Nucleus accumbens (tissue), 56 donors: Measurements from ENCODE around the gene AKR1E2.

Experiments used
- DNase-seq, 56 donors: peaks; one replicate each; lab custom pipeline; 2025; lab: John Stamatoyannopoulos, UW

The AKR1E2 gene

DNA sequence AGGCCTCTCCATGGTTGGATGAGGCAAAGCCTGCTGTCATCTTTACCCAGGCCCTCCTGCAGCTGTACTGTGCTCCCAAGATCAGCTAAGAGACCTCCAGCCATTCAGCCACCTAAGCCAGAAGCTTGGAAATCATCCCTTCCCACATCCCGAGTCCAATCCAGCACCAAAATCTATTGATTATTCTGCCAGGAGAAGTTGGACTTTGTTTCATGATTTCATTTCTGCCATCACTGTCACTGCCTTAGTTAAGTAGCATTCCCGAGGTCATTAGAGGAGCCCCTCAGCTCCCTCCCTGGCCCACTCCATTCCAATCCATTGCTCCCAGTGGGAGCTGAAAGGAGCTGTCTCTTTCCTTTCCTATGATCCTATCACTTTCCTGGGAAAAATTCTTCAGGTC, 14.1 kb downstream of the AKR1E2 start:
- no peak for DNase-seq

DNA sequence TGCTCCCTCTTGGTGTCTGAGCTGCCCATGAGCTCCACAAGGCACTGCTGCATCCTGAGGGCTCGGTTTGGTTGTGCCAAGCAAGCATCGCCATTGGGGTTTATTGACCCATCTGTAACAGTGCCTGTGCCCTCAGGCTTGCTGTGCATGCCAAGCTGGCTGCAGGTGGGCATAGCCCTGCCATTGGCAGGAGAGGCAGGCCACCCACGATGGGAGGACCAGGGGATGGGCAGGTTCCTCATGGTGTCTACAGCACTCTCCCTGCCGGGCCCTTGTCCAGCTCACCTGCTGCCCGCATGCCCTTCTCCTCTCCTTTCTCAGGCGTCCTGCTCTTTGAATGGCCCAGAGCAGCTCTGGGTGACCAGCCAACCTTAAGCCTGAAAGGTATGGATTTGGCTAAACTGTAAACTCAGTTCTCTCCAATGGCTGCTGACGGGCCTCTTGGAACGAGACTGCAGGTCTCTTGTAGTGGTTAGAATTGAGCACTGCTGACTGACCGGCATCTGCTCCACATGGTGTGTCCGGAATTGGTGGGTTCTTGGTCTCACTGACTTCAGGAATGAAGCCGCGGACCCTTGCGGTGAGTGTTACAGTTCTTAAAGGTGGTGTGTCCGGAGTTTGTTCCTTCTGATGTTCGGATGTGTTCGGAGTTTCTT, 17.6 kb downstream of the AKR1E2 start:
- no peak for DNase-seq

DNA sequence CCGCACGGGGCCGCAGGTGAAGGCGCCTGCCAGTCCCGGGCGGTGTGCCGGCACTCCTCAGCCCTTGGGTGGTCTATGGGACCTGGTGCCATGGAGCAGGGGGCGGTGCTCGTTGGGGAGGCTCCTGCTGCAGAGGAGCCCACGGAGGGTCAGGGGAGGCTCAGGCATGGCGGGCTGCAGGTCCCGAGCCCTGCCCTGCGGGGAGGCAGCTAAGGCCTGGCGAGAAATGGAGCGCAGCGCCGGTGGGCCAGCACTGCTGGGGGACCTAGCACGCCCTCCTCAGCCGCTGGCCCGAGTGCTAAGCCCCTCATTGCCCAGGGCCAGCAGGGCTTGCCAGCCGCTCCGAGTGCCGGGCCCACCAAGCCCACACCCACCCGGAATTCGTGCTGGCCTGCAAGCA, 18.9 kb downstream of the AKR1E2 start:
- no peak for DNase-seq

DNA sequence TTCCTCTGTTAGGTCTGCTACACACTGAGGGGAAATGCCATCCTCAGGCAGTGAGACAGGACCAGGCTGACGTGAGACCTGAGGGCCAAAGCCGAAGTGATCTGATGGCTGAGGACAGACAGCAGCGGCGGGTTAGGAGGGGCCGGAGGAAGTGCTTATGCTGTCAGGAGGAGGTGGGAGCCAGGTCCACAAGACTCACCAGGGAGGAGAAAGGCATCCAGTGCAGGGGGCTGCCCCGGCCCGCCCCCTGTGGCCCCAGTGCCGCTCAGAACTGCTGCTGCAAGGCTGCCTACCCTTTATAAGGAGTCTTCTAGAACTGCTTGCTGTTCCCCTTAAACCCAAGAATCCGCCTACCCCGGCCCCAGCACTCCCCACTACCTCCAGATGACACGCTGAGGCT, 19.8 kb downstream of the AKR1E2 start:
- no peak for DNase-seq

DNA sequence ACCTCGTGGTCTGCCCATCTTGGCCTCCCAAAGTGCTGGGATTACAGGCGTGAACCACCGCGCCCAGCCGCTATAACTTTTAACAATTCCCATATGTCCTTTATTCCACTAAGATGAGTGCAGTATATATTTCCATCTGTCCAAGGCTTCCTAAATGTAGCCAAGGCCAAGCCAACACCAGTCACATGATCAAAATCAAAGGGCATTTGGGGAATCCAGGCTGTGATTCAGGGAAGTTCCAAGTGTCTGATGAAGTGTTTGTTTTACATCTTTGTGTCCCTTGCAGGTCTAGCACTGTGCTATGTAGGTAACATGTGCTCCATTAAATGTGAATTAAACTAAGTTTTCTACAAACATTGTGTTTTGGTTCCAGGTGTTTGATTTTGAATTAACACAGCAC, 20.8 kb downstream of the AKR1E2 start:
- DNase-seq = no peak

DNA sequence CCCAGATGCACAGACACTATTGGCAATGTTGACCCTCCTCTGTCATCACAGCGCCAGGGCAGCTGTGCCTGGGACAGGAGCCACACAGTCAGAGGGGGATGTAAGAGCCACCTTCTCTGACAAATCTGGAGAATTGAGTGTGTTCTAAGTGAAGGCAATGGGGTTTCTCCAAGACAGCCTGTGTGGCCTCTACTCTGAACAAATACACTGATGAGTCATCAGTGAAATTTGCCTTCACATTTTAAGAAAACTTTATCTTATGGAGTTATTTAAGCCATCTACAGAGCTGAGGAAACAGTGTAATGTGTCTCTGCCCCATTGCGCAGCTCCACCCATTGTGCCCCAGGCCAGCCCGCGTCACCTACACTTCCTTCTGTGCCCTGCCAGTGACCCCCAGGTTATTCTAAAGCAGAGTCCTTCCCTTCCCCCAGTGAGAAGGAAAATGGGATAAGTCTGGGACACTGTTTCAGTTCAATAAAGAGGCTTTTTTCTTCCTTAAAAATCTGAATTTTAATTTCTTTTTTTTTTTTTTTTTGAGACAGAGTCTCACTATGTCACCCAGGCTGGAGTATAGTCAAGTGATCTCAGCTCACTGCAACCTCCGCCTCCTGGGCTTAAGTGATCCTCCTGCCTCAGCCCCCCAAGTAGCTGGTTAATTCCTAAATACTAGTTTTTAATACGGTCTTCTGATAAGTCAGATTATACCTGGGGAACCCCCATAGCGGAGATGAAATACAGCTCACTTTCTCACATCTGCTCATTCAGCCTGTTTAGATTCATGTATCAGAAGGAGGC, 21.8 kb downstream of the AKR1E2 start:
- DNase-seq = no peak

DNA sequence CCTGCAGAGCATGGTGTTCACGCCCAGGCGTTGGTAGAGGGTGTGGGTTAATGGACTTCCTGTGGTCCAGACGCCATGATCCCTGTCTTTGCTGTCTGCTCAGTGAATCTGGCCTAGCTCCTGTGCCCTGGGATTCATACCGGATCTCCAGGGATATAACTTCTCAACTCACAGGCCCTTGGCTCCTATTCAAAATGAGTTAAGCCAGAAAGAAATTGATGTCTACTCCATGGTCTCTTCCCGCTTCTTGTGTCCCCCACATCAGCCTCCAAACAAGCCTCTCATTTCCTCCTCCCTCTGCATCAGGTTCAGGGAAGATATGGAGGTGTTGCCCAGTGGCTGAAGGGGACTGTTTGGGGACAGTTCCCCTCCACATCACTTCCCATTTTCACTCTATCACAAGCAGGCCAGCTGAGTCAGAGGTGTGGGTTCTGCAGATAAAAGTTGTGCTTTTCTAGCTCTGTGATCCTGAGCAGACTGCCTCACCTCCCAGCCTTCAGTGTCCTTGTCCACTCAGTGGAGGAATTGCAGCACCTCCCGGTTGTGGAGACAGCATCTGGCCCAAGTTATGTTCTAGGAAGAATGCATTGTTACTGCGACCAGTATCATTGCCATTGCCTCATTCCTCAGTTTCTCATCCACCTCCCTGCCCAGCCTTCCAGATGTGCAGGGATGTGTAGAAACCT, 22.5 kb downstream of the AKR1E2 start:
- no peak for DNase-seq

DNA sequence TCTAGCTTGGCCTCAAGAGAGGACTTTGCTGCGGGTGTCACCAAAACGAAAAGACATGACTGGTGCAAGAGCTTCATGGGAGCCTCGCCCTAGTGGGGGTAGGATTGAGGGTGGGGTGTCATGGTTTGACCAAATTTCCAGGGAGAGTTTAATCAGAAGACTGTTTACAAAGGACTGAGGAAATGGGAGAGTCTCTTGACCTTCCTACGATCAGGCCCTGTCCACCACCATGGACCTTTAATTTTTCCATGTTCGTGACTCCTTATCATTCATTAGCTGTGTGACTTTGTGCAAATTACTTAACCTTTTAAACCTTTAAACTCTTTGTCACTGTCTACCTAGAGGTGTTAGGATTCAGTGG, 23.0 kb downstream of the AKR1E2 start:
- no peak for DNase-seq

DNA sequence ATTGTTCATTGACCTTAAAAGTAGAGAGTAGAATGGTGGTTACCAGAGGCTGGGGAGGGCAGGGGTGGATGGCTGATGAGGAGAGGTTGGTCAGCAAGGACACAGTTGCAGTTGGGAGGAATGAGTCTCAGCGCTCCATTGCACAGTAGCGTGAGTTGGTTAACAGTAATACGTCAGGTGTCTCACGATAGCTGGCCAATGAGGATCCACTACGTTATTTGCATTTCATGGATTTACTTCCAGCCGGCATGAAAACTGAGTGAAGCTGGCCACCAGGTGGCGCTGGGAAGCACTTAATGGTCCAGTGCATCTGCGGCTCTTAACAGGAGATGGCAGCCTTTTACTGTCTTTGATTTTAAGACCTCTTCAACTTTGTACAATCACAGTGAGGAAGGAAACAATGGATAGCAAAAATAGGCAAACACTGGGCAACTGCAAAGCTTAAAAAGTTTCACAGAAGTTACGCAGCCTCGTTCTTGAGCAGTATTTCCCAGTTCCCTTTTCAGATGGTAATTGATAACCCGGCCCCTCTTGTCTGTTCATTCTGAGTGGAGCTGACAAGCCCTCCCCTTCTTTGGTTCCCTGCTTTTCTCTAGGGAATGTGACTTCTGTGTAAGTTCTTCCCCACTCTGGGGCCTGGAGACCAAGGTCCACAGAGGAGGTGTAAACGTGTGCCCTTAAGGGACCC, 23.7 kb downstream of the AKR1E2 start:
- DNase-seq = peak in 53 of 56 donors; percentile 23 to 92 (median 70)

DNA sequence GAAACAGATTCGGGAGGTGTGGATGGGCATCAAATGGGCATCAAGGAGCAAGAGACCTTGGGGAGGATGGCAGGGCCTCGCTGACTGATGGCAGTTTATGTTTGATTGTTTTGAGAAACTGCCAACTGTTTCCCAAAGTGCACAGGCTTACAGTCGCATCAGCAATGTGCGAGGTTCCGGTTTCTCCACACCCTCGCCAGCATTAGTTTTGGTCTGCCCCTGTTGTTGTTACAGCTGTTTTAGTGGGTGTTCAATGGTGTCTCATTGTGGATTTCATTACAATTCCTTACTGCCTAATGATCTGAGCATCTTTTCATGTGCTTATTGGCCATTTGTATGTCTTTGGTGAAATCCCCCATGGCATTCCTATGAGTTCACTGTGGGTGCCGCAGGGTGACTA, 24.4 kb downstream of the AKR1E2 start:
- DNase-seq = no peak

DNA sequence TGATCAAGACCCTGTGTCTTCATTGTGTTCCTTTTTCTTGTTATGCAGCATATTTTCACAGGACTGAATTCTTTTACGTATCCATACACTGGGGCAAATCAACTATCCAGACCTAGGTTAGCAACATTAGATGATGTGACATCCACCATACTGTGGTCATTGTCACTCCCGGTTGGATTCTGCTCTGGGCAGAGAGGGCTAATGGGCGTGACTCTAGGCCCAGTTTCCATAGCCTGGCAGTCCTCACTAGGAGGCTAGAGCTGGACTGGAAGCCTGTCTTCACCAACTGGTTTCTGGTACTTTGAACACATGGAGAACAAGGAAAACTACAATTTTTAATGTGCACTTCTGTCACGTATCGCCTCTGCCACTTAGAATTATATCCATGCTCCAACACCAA, 25.2 kb downstream of the AKR1E2 start:
- DNase-seq = no peak

DNA sequence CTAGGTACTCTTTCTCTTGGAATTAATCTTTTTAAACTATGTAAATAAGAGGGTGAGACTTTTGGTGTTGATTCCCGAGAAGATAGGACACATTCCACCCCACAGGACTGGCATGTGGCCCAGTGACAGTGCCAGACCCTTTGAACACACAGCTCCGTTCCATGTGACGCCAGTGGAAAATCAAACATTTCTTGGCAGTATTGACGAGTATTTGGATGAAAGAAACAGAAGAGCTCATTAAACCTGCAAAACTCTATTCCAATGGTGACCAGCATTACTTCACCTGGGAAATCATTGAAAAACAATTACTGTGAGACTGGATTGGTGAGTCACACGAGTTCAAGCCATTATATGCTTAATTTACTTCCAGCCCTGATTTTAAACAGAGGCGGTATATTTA, 25.8 kb downstream of the AKR1E2 start:
- peak in 1 of 56 donors; percentile 26 for DNase-seq

DNA sequence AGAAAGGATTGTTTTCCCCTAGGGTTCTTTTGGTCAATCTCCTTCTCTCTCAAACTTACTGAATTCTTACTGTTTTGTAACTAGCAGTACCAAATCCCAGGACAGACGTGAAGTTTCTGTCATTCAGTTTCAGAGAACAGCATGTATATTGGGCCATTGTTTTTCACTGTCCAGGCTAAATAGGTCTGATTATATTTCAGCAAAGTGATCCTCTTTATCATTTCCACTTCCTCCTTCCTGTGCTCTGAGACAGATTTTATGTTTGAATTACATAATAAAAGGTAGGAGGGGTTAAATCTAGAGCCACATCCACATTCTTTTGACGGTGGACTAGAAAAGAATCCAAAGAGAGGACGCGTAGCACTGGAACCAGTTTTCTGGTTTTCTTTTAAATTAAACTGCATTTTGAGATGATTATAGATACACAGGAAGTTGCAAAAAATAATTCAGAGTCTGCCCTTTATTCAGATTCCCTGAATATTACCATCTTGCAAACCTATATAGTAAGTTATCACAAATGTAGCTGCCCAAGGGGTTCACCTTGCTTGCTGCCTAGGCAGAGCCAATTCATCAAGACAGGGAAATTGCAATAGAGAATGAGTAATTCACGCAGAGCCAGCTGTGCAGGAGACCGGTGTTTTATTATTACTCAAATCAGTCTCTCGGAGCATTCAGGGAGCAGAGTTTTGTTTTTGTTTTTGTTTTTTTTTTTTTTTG, 40.1 kb downstream of the AKR1E2 start:
- no peak for DNase-seq

DNA sequence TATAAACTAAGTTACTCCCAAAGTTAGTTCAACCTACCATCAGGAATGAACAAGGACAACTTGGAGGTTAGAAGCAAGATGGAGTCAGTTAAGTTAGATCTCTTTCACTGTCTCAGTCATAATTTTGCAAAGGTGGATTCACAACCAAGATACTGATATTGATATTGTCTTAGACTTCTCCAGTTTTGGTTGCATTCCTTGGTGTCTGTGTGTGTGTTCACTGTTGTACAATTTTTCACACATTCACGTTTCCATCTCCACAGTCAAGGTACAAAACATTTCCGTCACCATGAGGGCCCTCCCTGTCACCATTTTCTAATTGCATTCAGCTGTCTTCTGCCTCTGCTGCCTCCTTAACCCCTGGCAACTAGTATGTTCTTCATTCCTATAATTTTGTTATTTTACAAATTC, 41.1 kb downstream of the AKR1E2 start:
- DNase-seq = no peak

DNA sequence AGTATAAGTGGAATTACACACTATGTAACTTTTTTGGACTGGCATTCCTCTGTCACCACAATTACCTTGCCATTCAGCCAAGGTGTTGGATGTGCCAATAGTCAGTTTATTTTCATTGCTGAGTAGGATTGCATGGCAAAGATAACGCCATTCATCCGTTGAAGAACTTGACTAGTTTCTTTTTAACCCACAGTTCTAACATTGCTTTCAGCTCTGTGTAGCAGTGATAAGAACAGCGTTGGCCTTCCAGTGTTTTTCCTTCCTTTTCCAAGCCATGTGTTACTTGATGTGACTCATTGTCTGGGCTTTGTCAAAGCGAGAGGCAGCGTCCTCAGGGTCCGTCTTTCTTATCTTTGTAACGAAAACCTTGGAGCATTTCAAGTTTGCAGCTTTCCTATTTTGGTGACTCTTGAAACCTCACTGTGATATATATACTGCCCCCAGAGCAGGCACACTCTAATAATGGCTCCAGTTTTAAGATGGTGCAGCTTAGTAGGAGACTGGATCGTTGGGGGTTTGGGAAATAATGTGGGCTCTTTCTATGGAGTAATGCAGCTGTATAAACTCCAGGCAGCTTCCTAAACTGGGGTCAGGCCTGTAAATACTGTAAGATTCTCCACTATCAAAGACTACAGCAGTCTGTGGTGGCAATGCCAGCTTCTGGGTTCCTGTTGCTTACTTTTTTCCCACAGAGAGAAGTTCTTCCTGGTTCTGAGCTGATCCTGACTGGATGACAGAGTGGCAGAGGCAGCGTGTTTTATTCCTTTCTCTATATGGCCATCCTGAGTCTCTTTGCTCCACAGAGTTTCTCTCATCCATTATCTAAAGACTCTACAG, 41.7 kb downstream of the AKR1E2 start:
- no peak for DNase-seq

DNA sequence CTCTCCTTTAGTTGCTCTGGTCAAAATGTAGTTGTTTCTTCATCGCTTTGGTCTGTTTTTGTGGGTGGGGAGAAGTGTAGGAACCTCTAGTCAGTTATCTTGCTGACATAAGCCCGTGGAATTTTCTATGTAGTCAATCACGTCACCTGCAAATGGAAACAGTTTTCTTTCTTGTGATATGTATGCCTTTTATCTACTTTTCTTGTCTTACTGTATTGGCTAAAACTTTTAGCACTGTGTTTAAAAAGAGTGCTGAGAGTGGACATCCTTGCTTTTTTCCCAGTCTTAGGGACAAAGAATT, 42.3 kb downstream of the AKR1E2 start:
- no peak for DNase-seq

DNA sequence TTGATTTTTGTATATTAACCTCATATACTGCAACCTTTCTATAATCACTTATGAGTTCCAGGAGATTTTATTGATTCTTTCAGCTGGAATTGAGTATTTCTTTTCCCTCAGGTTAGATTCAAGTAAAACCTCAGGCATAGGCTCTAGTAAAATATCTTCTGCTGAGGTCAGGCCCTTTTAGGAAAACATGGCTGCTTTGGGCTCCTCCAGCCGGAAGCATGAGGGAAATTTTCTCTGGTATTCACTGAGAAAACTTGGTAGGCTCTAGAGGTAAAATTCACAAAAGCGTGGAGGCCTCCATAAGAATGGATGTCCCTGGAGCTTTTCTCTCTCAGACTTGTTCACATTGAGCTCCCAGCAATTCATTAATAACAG, 56.7 kb downstream of the AKR1E2 start:
- no peak for DNase-seq

DNA sequence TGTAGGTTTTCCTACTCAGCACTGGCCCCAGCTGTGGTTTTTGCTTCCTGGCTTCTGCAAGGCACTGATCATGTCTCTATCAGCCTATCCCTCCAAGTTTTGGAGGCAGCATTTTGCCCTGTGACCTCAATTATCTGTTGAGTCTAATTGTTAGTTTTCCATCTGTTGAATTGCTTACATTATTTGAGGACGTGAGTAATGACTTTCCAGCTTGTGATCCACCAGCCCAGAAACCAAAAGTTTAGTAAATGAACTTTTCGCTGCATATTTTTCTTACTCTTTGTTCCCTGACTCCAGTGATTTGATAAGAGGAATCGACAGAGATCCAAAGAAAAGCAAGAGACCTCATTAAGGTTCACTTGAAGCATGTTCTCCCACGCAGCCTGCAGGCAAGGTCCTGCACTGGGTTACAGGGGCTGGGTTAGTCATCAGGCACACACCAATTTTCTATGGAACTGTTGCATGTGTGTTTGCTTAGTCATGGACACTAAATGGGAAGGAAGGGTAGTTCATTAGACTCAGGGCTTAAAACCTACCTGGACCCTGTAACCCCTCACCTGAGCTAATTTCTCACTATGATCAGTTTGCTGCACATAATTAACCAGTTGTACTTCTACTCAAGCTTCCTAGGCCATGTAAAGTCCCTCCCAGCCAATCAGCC, 57.2 kb downstream of the AKR1E2 start:
- DNase-seq = no peak

DNA sequence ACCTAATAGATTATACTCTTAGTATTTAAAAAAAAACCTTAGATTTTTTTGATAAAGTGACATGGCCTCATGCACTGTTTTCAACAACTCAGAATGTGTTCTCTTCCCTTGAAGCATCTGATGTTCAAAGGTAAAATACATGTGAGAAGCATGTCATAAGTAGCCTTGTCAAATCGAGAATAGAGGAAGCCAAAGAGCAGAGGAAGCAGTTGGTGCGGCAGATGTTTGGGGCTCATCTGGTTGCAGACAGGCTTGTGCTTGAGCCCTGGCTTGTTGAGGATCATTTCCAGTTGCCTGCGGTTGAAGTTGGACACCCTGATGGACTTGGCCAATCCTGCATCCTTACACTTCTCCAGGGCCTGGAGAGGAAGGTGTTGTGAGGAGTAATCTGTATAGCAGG, 59.2 kb downstream of the AKR1E2 start:
- no peak for DNase-seq
